Urinary bladder (tissue), 4 donors: ENCODE results near the gene TANC1. TPM values are rescaled to one million over a fixed set of nuclear protein-coding genes. Genes with fewer than 3 reads are reported as not detected.
A peak's percentile ranks its signal among the peaks of the same experiment; 100 is the strongest.

Experiments
- DNase-seq: peaks from one replicate; pipeline ENCODE4 v3.0.0-alpha.2; 2015; ENCODE audit errors: extremely low spot score
- H3K27ac ChIP-seq: one replicate; pipeline ENCODE4 v1.5.1; 2013; ENCODE audit warnings: low read depth, mild to moderate bottlenecking, moderate library complexity
- H3K36me3 ChIP-seq: one replicate; pipeline ENCODE4 v1.6.1; 2013; ENCODE audit warnings: mild to moderate bottlenecking, moderate library complexity; ENCODE audit not compliant: insufficient read depth
- H3K4me1 ChIP-seq: one replicate; pipeline ENCODE4 v1.6.1; 2013; ENCODE audit warnings: mild to moderate bottlenecking, moderate library complexity; ENCODE audit not compliant: insufficient read depth
- H3K4me3 ChIP-seq: one replicate; pipeline ENCODE4 v1.5.1; 2013; ENCODE audit warnings: low read depth, low read length
- WGBS: extraction: QIAGEN DNeasy Blood & Tissue Kit; methylation state at CpG from one replicate; pipeline ENCODE4 v1.1.7; 2013; 5-methylcytosine and 5-hydroxymethylcytosine counted together
- polyA plus RNA-seq: library from polyadenylated mRNA; stranded (reverse); fragments of 200-250 nt; gene quantifications from one replicate; pipeline ENCODE4 v1.2.3, GENCODE V29; 2013
- total RNA-seq: library from RNA; depleted of rRNA; stranded (reverse); fragments of >200 nt; gene quantifications from one replicate; pipeline ENCODE4 v1.2.3, GENCODE V29; 2014
- donor health status: healthy with polysubstance abuse.
- donor health status: healthy.

The TANC1 gene
- total and polyA plus RNA-seq, 2 donors: 18.4 to 47.5 TPM

GRCh38 chr2:158967731-158968395 is 577 bp upstream of the TANC1 start:
- Histone ChIP-seq H3K4me1 (no peaks in the 10 kb centered on the region), H3K36me3 (no peaks in the 10 kb centered on the region), H3K4me3 (peak overlapping the region; percentile 92), H3K27ac (peak overlapping the region; percentile 82)
- DNase-seq: no peak
- 2% methylated on average over 31 of the region's 31 CpGs for WGBS

- DNase-seq: no peak
- H3K36me3 ChIP-seq: no peaks in the 10 kb centered on the region
- H3K27ac ChIP-seq: peak overlapping the region; percentile 67
- under 1% methylated on average over 36 of the region's 36 CpGs for WGBS
- no peaks in the 10 kb centered on the region for H3K4me1 ChIP-seq
- peak overlapping the region; percentile 92 for H3K4me3 ChIP-seq
Observed at GRCh38 chr2:158969162-158969714, 798 bp downstream of the TANC1 start.

GRCh38 chr2:158969715-158970240 is 1.3 kb downstream of the TANC1 start:
- Histone ChIP-seq H3K4me1 (no peaks in the 10 kb centered on the region), H3K36me3 (no peaks in the 10 kb centered on the region), H3K4me3 (peak overlapping the region; percentile 92), H3K27ac (no peak overlapping the region)
- WGBS: 2% methylated on average over 25 of the region's 25 CpGs
- no peak for DNase-seq

GRCh38 chr2:158970241-158970751 is 1.9 kb downstream of the TANC1 start:
- 39% methylated on average over 3 of the region's 3 CpGs for WGBS
- no peak overlapping the region for H3K27ac ChIP-seq
- no peaks in the 10 kb centered on the region for H3K4me1 ChIP-seq
- DNase-seq: no peak
- no peaks in the 10 kb centered on the region for H3K36me3 ChIP-seq
- peak overlapping the region; percentile 92 for H3K4me3 ChIP-seq

GRCh38 chr2:158973116-158973956 is 4.9 kb downstream of the TANC1 start:
- no peak for DNase-seq
- H3K27ac ChIP-seq: no peak overlapping the region
- no peaks in the 10 kb centered on the region for H3K36me3 ChIP-seq
- H3K4me1 ChIP-seq: no peaks in the 10 kb centered on the region
- no peak overlapping the region for H3K4me3 ChIP-seq
- WGBS: 78% methylated on average over 8 of the region's 8 CpGs

GRCh38 chr2:158975271-158975921 is 7.0 kb downstream of the TANC1 start:
- no peak for DNase-seq
- no peak overlapping the region for H3K4me3 ChIP-seq
- H3K4me1 ChIP-seq: no peaks in the 10 kb centered on the region
- no peak overlapping the region for H3K27ac ChIP-seq
- H3K36me3 ChIP-seq: no peaks in the 10 kb centered on the region
- WGBS: 95% methylated on average over 9 of the region's 9 CpGs

- DNase-seq: no peak
- Histone ChIP-seq H3K4me3 (no peak overlapping the region), H3K27ac (no peak overlapping the region), H3K36me3 (no peaks in the 10 kb centered on the region), H3K4me1 (no peaks in the 10 kb centered on the region)
- 99% methylated on average over 1 of the region's 1 CpG for WGBS
Observed at GRCh38 chr2:158979772-158980171, 11.3 kb downstream of the TANC1 start.

GRCh38 chr2:158984604-158985135 is 16.2 kb downstream of the TANC1 start:
- no peak overlapping the region for H3K4me3 ChIP-seq
- H3K27ac ChIP-seq: no peak overlapping the region
- WGBS: 65% methylated on average over 5 of the region's 5 CpGs
- H3K4me1 ChIP-seq: no peaks in the 10 kb centered on the region
- H3K36me3 ChIP-seq: no peaks in the 10 kb centered on the region
- DNase-seq: no peak

GRCh38 chr2:158988501-158988900 is 20.1 kb downstream of the TANC1 start:
- Histone ChIP-seq H3K27ac (no peak overlapping the region), H3K4me1 (peaks cover 2% of the 10 kb centered on the region), H3K4me3 (no peak overlapping the region), H3K36me3 (no peaks in the 10 kb centered on the region)
- no peak for DNase-seq
- 75% methylated on average over 5 of the region's 5 CpGs for WGBS

- WGBS: 94% methylated on average over 5 of the region's 5 CpGs
- no peak overlapping the region for H3K27ac ChIP-seq
- H3K36me3 ChIP-seq: no peaks in the 10 kb centered on the region
- DNase-seq: no peak
- H3K4me3 ChIP-seq: no peak overlapping the region
- peaks cover 2% of the 10 kb centered on the region for H3K4me1 ChIP-seq
Observed at GRCh38 chr2:158989165-158989564, 20.7 kb downstream of the TANC1 start.

- Histone ChIP-seq H3K4me1 (peaks cover 2% of the 10 kb centered on the region), H3K4me3 (no peak overlapping the region), H3K27ac (no peak overlapping the region), H3K36me3 (no peaks in the 10 kb centered on the region)
- 96% methylated on average over 6 of the region's 6 CpGs for WGBS
- DNase-seq: no peak
Observed at GRCh38 chr2:158990397-158991214, 22.2 kb downstream of the TANC1 start.

GRCh38 chr2:158993030-158993429 is 24.6 kb downstream of the TANC1 start:
- Histone ChIP-seq H3K36me3 (no peaks in the 10 kb centered on the region), H3K4me3 (no peak overlapping the region), H3K27ac (no peak overlapping the region), H3K4me1 (peaks cover 2% of the 10 kb centered on the region)
- no peak for DNase-seq
- 90% methylated on average over 5 of the region's 5 CpGs for WGBS
